ENCODE data around the gene HOXB7.

HOXB7 gene

DNA sequence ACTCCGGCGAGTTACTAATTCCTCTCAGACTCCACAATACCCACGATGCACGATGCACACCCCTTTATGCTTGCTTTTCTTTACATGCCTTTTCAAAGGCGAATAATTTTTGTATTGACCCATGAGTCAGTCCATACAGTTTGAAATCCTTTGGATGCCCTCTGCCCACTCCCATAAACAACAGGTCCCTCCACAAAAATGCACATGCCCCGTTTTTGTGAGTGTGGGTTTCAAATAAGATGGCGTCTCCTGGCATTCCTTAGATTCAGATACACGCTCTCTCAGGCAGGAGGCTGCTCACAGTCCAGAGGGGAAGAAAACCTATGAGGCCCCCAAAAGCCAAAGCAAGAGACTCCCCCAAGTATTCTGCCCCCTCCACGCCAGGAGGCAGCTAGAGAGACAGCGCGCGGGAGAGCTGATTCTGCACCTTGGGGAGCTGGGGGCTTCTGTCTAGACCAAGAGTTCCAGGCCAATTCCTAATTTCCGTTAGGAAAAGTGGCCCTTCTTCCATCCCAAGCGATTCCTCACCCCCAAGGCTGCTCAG lies 34.9 kb upstream of the HOXB7 start:
- H3K4me3 ChIP-seq (ENCODE audit: low read length) = peak overlapping the region; percentile 67
- TF ChIP-seq, protein P1, sequence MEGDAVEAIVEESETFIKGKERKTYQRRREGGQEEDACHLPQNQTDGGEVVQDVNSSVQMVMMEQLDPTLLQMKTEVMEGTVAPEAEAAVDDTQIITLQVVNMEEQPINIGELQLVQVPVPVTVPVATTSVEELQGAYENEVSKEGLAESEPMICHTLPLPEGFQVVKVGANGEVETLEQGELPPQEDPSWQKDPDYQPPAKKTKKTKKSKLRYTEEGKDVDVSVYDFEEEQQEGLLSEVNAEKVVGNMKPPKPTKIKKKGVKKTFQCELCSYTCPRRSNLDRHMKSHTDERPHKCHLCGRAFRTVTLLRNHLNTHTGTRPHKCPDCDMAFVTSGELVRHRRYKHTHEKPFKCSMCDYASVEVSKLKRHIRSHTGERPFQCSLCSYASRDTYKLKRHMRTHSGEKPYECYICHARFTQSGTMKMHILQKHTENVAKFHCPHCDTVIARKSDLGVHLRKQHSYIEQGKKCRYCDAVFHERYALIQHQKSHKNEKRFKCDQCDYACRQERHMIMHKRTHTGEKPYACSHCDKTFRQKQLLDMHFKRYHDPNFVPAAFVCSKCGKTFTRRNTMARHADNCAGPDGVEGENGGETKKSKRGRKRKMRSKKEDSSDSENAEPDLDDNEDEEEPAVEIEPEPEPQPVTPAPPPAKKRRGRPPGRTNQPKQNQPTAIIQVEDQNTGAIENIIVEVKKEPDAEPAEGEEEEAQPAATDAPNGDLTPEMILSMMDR (conservative IDR thresholded peaks at IDR 0.05; ENCODE audit: low read length) = no peak
- no peak for DNase-seq (ENCODE audit: low read depth)

DNA sequence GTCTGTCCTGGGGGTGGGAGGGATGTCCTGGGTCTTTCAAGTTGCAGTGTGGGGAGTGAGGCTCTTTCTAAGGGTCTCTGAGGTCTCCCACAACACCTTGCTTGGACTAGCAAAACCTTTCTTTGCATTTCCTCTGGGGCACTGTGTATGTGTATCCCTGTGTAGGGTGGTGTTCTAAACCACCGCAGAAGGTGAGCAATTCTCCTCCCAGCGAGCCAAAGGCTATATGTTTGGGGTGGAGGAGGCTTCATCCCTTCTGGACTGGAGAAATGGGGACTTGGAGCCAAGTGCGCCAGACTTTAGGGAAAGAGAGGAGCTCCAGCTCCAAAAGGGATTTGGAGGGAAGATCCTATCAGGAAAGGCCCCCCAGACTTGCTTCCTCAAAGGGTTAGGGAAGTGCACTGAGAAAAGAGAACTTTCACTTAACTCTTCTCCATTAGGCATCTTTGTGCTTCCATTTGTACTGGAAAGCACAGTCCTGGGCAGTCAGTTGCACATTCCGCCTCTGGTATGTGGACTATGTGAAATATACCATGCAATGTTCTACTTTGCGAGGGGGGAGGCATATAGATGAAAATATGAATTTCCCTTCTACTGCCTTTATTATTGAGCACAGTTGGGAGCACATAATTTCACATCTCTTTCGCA lies 34.2 kb upstream of the HOXB7 start:
- TF ChIP-seq, protein P1 (conservative IDR thresholded peaks at IDR 0.05; ENCODE audit: low read length) = no peak
- DNase-seq (ENCODE audit: low read depth) = no peak
- peak overlapping the region; percentile 67 for H3K4me3 ChIP-seq (ENCODE audit: low read length)

DNA sequence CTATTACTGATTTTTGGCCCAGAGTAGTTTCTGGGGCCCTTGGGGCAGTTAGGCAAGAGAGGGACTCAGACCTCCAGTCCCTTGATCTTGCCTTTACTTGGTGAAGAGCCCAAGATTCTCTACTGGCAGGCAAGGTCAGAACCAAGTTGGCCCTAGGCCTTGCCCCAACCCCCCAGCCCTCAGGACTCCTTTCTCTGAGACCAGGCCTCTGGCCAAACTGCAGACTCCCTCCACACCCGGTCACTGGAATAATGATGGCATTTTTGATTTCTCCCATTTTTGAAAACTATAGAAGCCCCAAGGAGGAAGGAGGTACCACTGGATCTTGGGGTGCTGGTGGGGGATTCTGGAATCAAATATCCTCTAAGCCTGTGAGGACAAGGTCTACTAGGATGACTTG lies 33.3 kb upstream of the HOXB7 start:
- TF ChIP-seq, protein P1 (conservative IDR thresholded peaks at IDR 0.05; ENCODE audit: low read length) = no peak
- H3K4me3 ChIP-seq (ENCODE audit: low read length) = peak overlapping the region; percentile 67
- DNase-seq (ENCODE audit: low read depth) = peak; percentile 29

DNA sequence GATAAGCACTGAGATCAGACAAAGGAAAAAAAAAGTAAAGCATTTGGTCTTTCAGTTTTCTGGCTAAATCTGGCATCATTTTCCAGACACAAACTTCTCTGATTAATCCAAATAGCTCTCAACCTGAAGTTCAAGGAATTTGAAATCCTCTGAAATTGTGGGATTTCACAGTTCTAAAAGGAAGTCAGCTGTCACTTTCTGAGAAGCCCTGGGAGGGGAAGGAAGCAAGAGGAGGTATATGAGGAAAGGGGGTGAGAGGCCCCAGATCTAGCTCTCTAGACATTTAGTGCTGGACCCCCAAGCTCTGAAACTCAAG lies 32.8 kb upstream of the HOXB7 start:
- DNase-seq (ENCODE audit: low read depth) = peak; percentile 65
- TF ChIP-seq, protein P1 (conservative IDR thresholded peaks at IDR 0.05; ENCODE audit: low read length) = no peak
- peak overlapping the region; percentile 67 for H3K4me3 ChIP-seq (ENCODE audit: low read length)

DNA sequence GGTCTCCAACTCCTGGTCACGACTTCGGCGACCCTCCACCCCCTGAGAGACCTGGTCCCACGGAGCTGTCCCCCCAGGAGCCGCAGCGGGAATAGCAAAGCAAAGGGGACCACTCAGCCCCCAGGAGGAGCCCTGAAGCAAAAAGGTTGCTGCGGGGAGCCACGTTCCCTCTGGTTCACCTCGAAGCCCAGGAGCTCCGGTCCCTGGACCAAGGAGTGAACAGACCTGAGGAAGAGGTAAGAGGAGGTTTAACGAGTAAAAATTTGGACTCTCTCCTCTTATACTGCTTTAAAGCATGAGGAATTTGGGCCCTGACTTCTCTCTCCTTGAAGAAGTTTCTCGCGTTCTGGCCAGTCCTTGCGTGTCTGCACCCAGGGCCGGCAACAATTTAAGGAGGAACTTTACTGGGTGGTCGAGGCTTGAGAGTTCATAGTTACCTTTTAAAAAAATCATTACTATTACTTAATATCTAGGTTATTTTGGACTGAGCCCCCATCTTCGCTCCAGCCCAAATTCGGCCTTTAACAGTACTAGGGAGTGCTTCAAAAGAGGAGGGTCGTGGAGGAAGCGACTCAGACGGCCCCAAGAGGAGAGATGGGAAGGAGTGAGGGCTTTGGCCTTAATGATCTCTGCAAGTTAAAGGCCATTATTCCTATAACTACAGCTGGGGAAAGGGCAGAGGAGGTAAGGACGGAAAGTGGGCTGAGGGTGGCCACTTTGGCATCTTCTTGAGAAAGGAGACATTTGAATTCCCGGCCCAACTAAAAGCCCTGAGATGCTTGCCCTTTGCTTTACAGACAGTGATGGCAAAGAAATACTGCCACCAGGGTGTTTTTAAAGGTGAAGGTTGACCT lies 32.3 kb upstream of the HOXB7 start:
- DNase-seq (ENCODE audit: low read depth) = no peak
- TF ChIP-seq, protein P1 (conservative IDR thresholded peaks at IDR 0.05; ENCODE audit: low read length) = no peak
- peak overlapping the region; percentile 67 for H3K4me3 ChIP-seq (ENCODE audit: low read length)

DNA sequence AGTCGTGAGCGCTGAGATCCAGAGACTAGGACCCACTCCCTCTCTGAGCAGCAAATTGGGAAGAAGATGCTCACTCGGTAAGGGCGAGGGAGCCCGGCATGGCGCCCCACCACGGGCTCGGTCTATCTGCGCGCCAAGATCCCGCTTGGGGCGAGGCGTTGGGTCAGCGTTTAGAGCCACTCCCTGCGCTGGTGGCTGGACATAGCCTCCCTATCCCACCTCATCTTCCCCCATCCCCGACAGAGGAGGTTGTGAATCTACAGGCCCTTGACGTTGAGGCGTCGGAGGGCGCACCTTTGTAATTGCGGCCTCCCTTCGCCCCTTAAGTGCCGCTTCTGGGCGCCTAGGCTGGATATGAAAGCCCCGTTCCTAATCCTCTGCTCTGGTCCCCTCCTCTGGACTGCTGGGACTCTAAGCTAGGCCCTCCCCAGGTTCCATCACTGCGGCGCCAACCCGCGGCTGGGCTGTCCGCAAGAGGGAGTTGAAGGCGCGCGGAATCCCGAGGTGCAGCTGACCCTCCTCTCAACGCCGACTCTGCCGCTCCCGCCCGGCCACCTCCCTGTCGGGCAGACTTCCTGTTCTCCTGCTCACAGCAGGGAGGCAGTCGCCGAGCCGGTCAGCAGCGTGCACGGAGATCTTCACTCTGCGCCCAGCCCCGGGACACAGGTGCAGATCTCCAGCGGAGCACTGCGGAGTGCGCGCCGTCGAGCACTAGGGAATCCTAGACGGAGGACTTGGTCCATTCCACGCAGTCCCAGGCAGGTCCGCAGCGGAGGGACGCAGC lies 31.4 kb upstream of the HOXB7 start:
- peak; percentile 59 for DNase-seq (ENCODE audit: low read depth)
- TF ChIP-seq, protein P1 (conservative IDR thresholded peaks at IDR 0.05; ENCODE audit: low read length) = no peak
- H3K4me3 ChIP-seq (ENCODE audit: low read length) = peak overlapping the region; percentile 67

All from AG10803 (cell line).